ENCODE data around the gene BABAM2.

GRCh38 chr2:28365158-28365557 lies 474.6 kb downstream of the BABAM2 start:
- TF ChIP-seq CTCF (conservative IDR thresholded peaks at IDR 0.05 in 1 of 2, IDR thresholded peaks at IDR 0.05 in 1 of 2; ENCODE audit: extremely low read depth in 1 of 2, insufficient read depth in 1 of 2, low read depth in 1 of 2, low read length in 2 of 2) = no peak
- no peak for TF ChIP-seq EZH2 (IDR thresholded peaks at IDR 0.05; ENCODE audit: borderline replicate concordance, low read length)

Measured in mammary epithelial cell (primary cell).